Measurements from ENCODE around the gene SFMBT1.

The SFMBT1 gene

GRCh38 chr3:52895418-52895817 is 150.5 kb downstream of the SFMBT1 start:
- in situ Hi-C loops (cut with MboI; ENCODE audit: low sequenced_read_pairs, unreplicated experiment) = no loop called here
- TF ChIP-seq CTCF (IDR thresholded peaks at IDR 0.05; ENCODE audit: borderline replicate concordance, control extremely low read depth, extremely low read depth, insufficient read depth, missing control alignments) = no peak
- no peak for DNase-seq (ENCODE audit: low spot score)

- TF ChIP-seq CTCF (IDR thresholded peaks at IDR 0.05; ENCODE audit: borderline replicate concordance, control extremely low read depth, extremely low read depth, insufficient read depth, missing control alignments) = no peak
- no peak for DNase-seq (ENCODE audit: low spot score)
- in situ Hi-C loops (cut with MboI; ENCODE audit: low sequenced_read_pairs, unreplicated experiment) = no loop called here
Measured at GRCh38 chr3:52894756-52895155, 151.1 kb downstream of the SFMBT1 start.

- no peak for DNase-seq (ENCODE audit: low spot score)
- TF ChIP-seq CTCF (IDR thresholded peaks at IDR 0.05; ENCODE audit: borderline replicate concordance, control extremely low read depth, extremely low read depth, insufficient read depth, missing control alignments) = no peak
- in situ Hi-C loops (cut with MboI; ENCODE audit: low sequenced_read_pairs, unreplicated experiment) = no loop called here
Measured at GRCh38 chr3:52893723-52894122, 152.2 kb downstream of the SFMBT1 start.

DNA sequence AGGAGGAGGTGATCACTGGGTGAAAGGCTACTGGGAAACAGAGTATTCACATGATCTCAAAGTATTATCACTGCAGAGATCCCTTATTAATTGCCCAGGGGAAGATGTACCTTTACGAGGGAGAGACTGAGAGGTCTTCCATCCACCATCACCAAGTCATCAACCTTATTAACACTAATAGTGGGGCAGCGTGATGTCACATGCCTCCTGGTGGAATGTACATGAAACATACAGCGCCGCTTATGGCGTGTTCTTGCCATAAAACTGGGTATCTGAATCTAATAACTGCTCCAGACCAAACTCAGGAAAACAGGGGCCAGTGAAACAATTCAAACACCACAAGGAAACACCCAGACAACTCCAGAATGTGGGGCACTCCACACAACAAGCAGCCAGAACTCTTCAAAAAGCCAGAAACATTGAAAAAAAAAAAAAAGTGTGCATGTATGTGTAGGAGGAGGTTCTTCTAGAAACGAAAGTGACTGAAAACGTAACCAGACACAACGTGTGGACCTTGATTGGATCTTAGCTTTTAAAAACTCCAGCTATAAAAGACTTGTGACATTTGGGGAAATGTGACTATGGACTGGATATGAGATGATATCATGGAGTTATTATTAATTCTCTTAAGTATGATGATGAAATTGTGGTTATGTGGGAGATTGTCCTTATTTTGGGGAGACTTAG is 153.1 kb downstream of the SFMBT1 start:
- in situ Hi-C loops (cut with MboI; ENCODE audit: low sequenced_read_pairs, unreplicated experiment) = no loop called here
- TF ChIP-seq CTCF (IDR thresholded peaks at IDR 0.05; ENCODE audit: borderline replicate concordance, control extremely low read depth, extremely low read depth, insufficient read depth, missing control alignments) = no peak
- peak; percentile 68 for DNase-seq (ENCODE audit: low spot score)

GRCh38 chr3:52892290-52892624 is 153.6 kb downstream of the SFMBT1 start:
- DNase-seq (ENCODE audit: low spot score) = no peak
- in situ Hi-C loops (cut with MboI; ENCODE audit: low sequenced_read_pairs, unreplicated experiment) = no loop called here
- TF ChIP-seq CTCF (IDR thresholded peaks at IDR 0.05; ENCODE audit: borderline replicate concordance, control extremely low read depth, extremely low read depth, insufficient read depth, missing control alignments) = no peak

DNA sequence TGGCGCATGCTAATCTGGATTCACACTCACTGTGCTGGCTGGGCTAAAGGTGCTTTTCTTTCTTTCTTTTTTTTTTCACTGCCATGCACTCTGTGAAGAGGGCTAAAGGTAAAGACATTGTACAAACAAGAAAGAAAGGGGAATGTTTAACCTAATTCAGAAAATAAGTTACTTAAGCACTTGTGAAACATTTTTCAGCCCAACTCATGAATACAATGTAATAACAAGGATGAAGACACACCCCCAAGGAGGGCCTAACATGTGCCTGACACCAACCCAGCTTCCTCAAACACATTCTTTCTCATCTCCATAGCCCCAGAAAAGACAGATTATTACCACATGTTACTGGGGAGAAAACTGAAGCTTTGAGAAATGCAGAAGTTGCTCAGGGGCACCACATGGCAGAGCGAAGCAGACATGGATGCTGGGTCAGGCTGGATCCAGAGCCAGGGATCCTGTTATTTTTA is 154.2 kb downstream of the SFMBT1 start:
- in situ Hi-C loops (cut with MboI; ENCODE audit: low sequenced_read_pairs, unreplicated experiment) = no loop called here
- no peak for DNase-seq (ENCODE audit: low spot score)
- no peak for TF ChIP-seq CTCF (IDR thresholded peaks at IDR 0.05; ENCODE audit: borderline replicate concordance, control extremely low read depth, extremely low read depth, insufficient read depth, missing control alignments)
